Smooth muscle cell of bladder (primary cell): ENCODE measurements around the gene NKX2-1. TPM values are rescaled to one million over a fixed set of nuclear protein-coding genes. Genes with fewer than 3 reads are reported as not detected.

Source experiments
- total RNA-seq: library from RNA; depleted of rRNA; stranded (reverse); fragments of >200 nt; gene quantifications from 2 replicates; pipeline ENCODE4 v1.2.3, GENCODE V29; 2014

NKX2-1 gene
- not detected in 2 replicates for total RNA-seq

GRCh38 chr14:36519431-36520321, at the start of gene NKX2-1:
NKX2-1 (minus strand) TSS chr14:36520232; CDS start chr14:36520129, 103 bp downstream.

Other genes with a start within 250 kb of the NKX2-1 start
- 7.0 and 7.5 TPM in 2 replicates for gene MBIP, start 199.6 kb downstream of the NKX2-1 start, total RNA-seq
- gene NKX2-8, start 62.4 kb upstream of the NKX2-1 start, total RNA-seq = not detected in 2 replicates
- gene PAX9, start 141.6 kb upstream of the NKX2-1 start, total RNA-seq = 0.09 TPM in 1 of 2 replicates, not detected in the other